Trophoblast cell (in vitro differentiated cells and primary cell): ENCODE results near the gene VGLL2.
A peak's percentile ranks its signal among the peaks of the same experiment; 100 is the strongest.

Source experiments
- DNase-seq, 2 donors: peaks; one replicate each; pipeline ENCODE4 v3.0.0-alpha.2; 2016
- H2AFZ ChIP-seq: 2 replicates; pipeline ENCODE4 v1.6.1; 2013; ENCODE audit warnings: low read length, moderate library complexity, mild to moderate bottlenecking; ENCODE audit not compliant: insufficient read depth, poor library complexity
- H2AK5ac ChIP-seq: 2 replicates; pipeline ENCODE4 v1.6.1; 2013; ENCODE audit warnings: mild to moderate bottlenecking, low read length
- H2BK120ac ChIP-seq: 2 replicates; pipeline ENCODE4 v1.6.1; 2013; ENCODE audit warnings: low read length, mild to moderate bottlenecking, moderate library complexity; ENCODE audit not compliant: insufficient read depth, poor library complexity
- H2BK12ac ChIP-seq: 2 replicates; pipeline ENCODE4 v1.6.1; 2013; ENCODE audit warnings: mild to moderate bottlenecking, low read length, moderate library complexity
- H2BK5ac ChIP-seq: 2 replicates; pipeline ENCODE4 v1.6.1; 2013; ENCODE audit warnings: low read length, low read depth, moderate library complexity, mild to moderate bottlenecking; ENCODE audit not compliant: poor library complexity
- H3K14ac ChIP-seq: 2 replicates; pipeline ENCODE4 v1.6.1; 2013; ENCODE audit warnings: mild to moderate bottlenecking, low read length
- H3K18ac ChIP-seq: 2 replicates; pipeline ENCODE4 v1.6.1; 2013; ENCODE audit warnings: mild to moderate bottlenecking, low read length
- H3K23ac ChIP-seq: 2 replicates; pipeline ENCODE4 v1.6.1; 2013; ENCODE audit warnings: low read length
- H3K27ac ChIP-seq: 2 replicates; pipeline ENCODE4 v1.5.1; 2013; ENCODE audit warnings: low read depth, mild to moderate bottlenecking, inconsistent platforms, low read length, moderate library complexity
- H3K27me3 ChIP-seq: 2 replicates; pipeline ENCODE4 v1.6.1; 2013; ENCODE audit warnings: inconsistent platforms, mild to moderate bottlenecking, low read length, moderate library complexity; ENCODE audit not compliant: insufficient read depth
- H3K36me3 ChIP-seq, 2 experiments: 1 replicate in 1 of 2; 2 replicates in 1 of 2; pipeline ENCODE4 v1.6.1; 2013; ENCODE audit warnings: low read length in 2 of 2, mild to moderate bottlenecking in 2 of 2, moderate library complexity in 1 of 2; ENCODE audit not compliant: insufficient read depth in 2 of 2, control insufficient read depth in 1 of 2
- H3K4ac ChIP-seq: 2 replicates; pipeline ENCODE4 v1.6.1; 2013; ENCODE audit warnings: low read depth, mild to moderate bottlenecking, low read length, moderate library complexity
- H3K4me1 ChIP-seq, 2 experiments: 1 replicate in 1 of 2; 2 replicates in 1 of 2; pipeline ENCODE4 v1.6.1; 2013; ENCODE audit warnings: low read length in 2 of 2, mild to moderate bottlenecking in 2 of 2, moderate library complexity in 1 of 2; ENCODE audit not compliant: insufficient read depth in 2 of 2, control insufficient read depth in 1 of 2
- H3K4me2 ChIP-seq: 2 replicates; pipeline ENCODE4 v1.6.1; 2013; ENCODE audit warnings: inconsistent platforms, mild to moderate bottlenecking, low read length, moderate library complexity
- H3K4me3 ChIP-seq: 2 replicates; pipeline ENCODE4 v1.5.1; 2013; ENCODE audit warnings: mild to moderate bottlenecking, low read depth, low read length, inconsistent platforms
- H3K79me1 ChIP-seq: one replicate; pipeline ENCODE4 v1.6.1; 2013; ENCODE audit warnings: low read length
- H3K79me2 ChIP-seq: 2 replicates; pipeline ENCODE4 v1.6.1; 2013; ENCODE audit warnings: low read length, mild to moderate bottlenecking; ENCODE audit not compliant: control insufficient read depth, insufficient read depth, poor library complexity
- H3K9ac ChIP-seq: 2 replicates; pipeline ENCODE4 v1.6.1; 2013; ENCODE audit warnings: mild to moderate bottlenecking, low read length
- H3K9me3 ChIP-seq: 2 replicates; pipeline ENCODE4 v1.6.1; 2013; ENCODE audit warnings: low read depth, mild to moderate bottlenecking, control low read depth, inconsistent platforms, low read length; ENCODE audit not compliant: insufficient read depth
- H4K12ac ChIP-seq: 2 replicates; pipeline ENCODE4 v1.6.1; 2013; ENCODE audit warnings: low read depth, mild to moderate bottlenecking, low read length, moderate library complexity
- H4K8ac ChIP-seq: 2 replicates; pipeline ENCODE4 v1.6.1; 2013; ENCODE audit warnings: low read depth, mild to moderate bottlenecking, low read length, moderate library complexity
- H4K91ac ChIP-seq: one replicate; pipeline ENCODE4 v1.6.1; 2013; ENCODE audit warnings: low read depth, mild to moderate bottlenecking, low read length, moderate library complexity
- WGBS: extraction: QIAGEN DNeasy Blood & Tissue Kit; methylation state at CpG from one replicate; pipeline ENCODE4 v1.1.7; 2013; ENCODE audit warnings: missing lambda C conversion rate; ENCODE audit not compliant: insufficient read length, insufficient coverage; ENCODE audit errors: extremely low coverage; 5-methylcytosine and 5-hydroxymethylcytosine counted together

The VGLL2 gene

GRCh38 chr6:117272032-117272866 lies 6.9 kb downstream of the VGLL2 start:
- no peak overlapping the region for H3K14ac ChIP-seq
- peak overlapping the region; percentile 5 for H3K23ac ChIP-seq
- H2BK5ac ChIP-seq, result no peak overlapping the region
- H3K9me3 ChIP-seq, result peaks cover 4% of the 10 kb centered on the region
- H3K4ac ChIP-seq, result no peak overlapping the region
- no peak overlapping the region for H4K91ac ChIP-seq
- peaks cover 41% of the 10 kb centered on the region for H3K27me3 ChIP-seq
- H2BK120ac ChIP-seq, result no peak overlapping the region
- H2AK5ac ChIP-seq, result no peak overlapping the region
- H3K79me1 ChIP-seq, result no peaks in the 10 kb centered on the region
- H3K4me3 ChIP-seq, result no peak overlapping the region
- peaks cover 7 to 9% of the 10 kb centered on the region in 2 experiments for H3K4me1 ChIP-seq
- no peaks in the 10 kb centered on the region for H3K79me2 ChIP-seq
- no peak overlapping the region for H3K9ac ChIP-seq
- H3K36me3 ChIP-seq, result no peaks in the 10 kb centered on the region
- H3K27ac ChIP-seq, result no peak overlapping the region
- no peak overlapping the region for H2AFZ ChIP-seq
- no peak overlapping the region for H4K8ac ChIP-seq
- no peak overlapping the region for H3K18ac ChIP-seq
- H2BK12ac ChIP-seq, result no peak overlapping the region
- H3K4me2 ChIP-seq, result no peak overlapping the region
- DNase-seq, result no peak
- no CpG with 5 or more reads among the region's 8 CpGs for WGBS
- H4K12ac ChIP-seq, result no peak overlapping the region

GRCh38 chr6:117272891-117273290 lies 7.5 kb downstream of the VGLL2 start:
- H2BK12ac ChIP-seq, result no peak overlapping the region
- no CpG with 5 or more reads among the region's 1 CpG for WGBS

DNA sequence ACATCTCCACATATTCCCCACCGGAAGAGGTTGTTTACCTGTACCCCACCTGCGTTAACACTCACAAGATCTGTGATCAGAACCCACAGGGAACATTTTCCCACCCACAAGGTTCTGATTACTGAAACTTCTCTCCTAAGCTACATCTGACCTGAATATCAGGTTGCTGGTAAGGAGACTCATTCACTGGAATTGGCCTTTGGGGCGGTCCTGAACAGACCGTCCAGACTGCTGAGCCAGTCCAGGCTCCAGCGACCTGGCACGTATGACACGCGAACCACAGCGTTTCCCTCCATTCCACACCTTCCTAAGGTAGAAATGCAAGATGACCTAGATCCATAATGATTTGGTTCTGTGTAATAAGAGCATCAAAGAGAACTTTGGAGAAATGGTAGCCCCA lies 9.8 kb downstream of the VGLL2 start:
- Histone ChIP-seq H3K27ac (no peak overlapping the region), H4K91ac (no peak overlapping the region), H2BK12ac (no peak overlapping the region), H3K79me1 (no peaks in the 10 kb centered on the region), H3K9ac (no peak overlapping the region), H3K18ac (no peak overlapping the region), H2BK5ac (no peak overlapping the region), H3K36me3 (no peaks in the 10 kb centered on the region), H3K79me2 (no peaks in the 10 kb centered on the region), H3K4me3 (no peak overlapping the region), H3K23ac (no peak overlapping the region), H4K8ac (no peak overlapping the region), H3K4me2 (no peak overlapping the region), H3K4me1 (peaks cover 3 to 7% of the 10 kb centered on the region in 2 experiments), H3K9me3 (peaks cover 4% of the 10 kb centered on the region), H2AFZ (no peak overlapping the region), H3K14ac (no peak overlapping the region), H3K27me3 (peaks cover 19% of the 10 kb centered on the region), H2AK5ac (no peak overlapping the region), H2BK120ac (no peak overlapping the region), H4K12ac (no peak overlapping the region), H3K4ac (no peak overlapping the region)
- peak; percentile 39 to 65 for DNase-seq
- no CpG with 5 or more reads among the region's 9 CpGs for WGBS

More at GRCh38 chr6:117272891-117273290, 7.5 kb downstream of the VGLL2 start:
- no peaks in the 10 kb centered on the region for H3K79me2 ChIP-seq
- H3K18ac ChIP-seq, result no peak overlapping the region
- no peak overlapping the region for H4K12ac ChIP-seq
- H3K9me3 ChIP-seq, result peaks cover 4% of the 10 kb centered on the region
- H4K91ac ChIP-seq, result no peak overlapping the region
- H2BK120ac ChIP-seq, result no peak overlapping the region
- H3K14ac ChIP-seq, result no peak overlapping the region
- H2AFZ ChIP-seq, result no peak overlapping the region
- H2BK5ac ChIP-seq, result no peak overlapping the region
- no peak overlapping the region for H3K27ac ChIP-seq
- no peak overlapping the region for H4K8ac ChIP-seq
- no peak overlapping the region for H3K4ac ChIP-seq
- H3K4me3 ChIP-seq, result no peak overlapping the region
- H3K27me3 ChIP-seq, result peaks cover 36% of the 10 kb centered on the region
- H3K36me3 ChIP-seq, result no peaks in the 10 kb centered on the region
- no peaks in the 10 kb centered on the region for H3K79me1 ChIP-seq
- H3K4me2 ChIP-seq, result no peak overlapping the region
- H3K23ac ChIP-seq, result no peak overlapping the region
- H3K9ac ChIP-seq, result no peak overlapping the region
- peaks cover 7 to 9% of the 10 kb centered on the region in 2 experiments for H3K4me1 ChIP-seq
- H2AK5ac ChIP-seq, result no peak overlapping the region
- DNase-seq, result no peak

DNA sequence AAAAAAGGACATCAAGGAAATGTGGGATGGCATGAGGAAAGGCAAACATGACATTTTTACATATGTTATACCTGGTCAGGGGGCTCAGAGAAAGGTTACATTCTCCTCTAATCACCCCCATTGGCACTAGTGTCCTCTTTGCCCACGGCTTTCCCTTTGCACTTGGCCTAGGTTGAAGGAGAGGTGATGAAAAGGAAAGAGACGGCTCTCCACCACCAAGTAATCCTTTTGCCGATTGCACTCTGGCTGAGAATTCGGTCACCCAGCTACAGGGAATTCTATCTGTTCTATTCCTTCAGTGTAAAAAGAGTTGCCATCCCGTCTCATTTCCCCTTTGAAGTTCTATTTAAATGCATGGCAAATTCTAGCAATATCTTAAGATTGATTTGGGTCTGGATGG lies 10.4 kb downstream of the VGLL2 start:
- Histone ChIP-seq H2AFZ (no peak overlapping the region), H3K4me2 (no peak overlapping the region), H3K79me1 (no peaks in the 10 kb centered on the region), H3K9ac (no peak overlapping the region), H3K79me2 (no peaks in the 10 kb centered on the region), H3K14ac (no peak overlapping the region), H2BK12ac (no peak overlapping the region), H4K91ac (no peak overlapping the region), H3K27ac (no peak overlapping the region), H3K4ac (no peak overlapping the region), H3K27me3 (peaks cover 14% of the 10 kb centered on the region), H4K8ac (no peak overlapping the region), H3K18ac (no peak overlapping the region), H3K36me3 (no peaks in the 10 kb centered on the region), H4K12ac (no peak overlapping the region), H3K4me1 (peaks cover 0 to 2% of the 10 kb centered on the region in 2 experiments), H2AK5ac (no peak overlapping the region), H2BK120ac (no peak overlapping the region), H3K23ac (no peak overlapping the region), H3K4me3 (no peak overlapping the region), H2BK5ac (no peak overlapping the region), H3K9me3 (peaks cover 1% of the 10 kb centered on the region)
- DNase-seq, result no peak
- no CpG with 5 or more reads among the region's 5 CpGs for WGBS
